Activated naive CD8-positive, alpha-beta T cell treated with anti-CD3 and anti-CD28 coated beads, Interleukin-2, amount 10 ng/mL, durations not matched to agents 7 days and 5 days (primary cell): ENCODE measurements around the gene GJC1. TPM values are rescaled to one million over a fixed set of nuclear protein-coding genes. Genes with fewer than 3 reads are reported as not detected.

Experiments used
- ATAC-seq: fragments of 150-1000 bp; cut with Tn5 transposase; one replicate; pipeline ENCODE4 v1.10.0; 2021; ENCODE audit warnings: low read depth, moderate library complexity
- POLR2A ChIA-PET: fragments of 350-600 bp; sonication (Branson Sonifier 250); formaldehyde crosslinking; loops from one replicate; lab custom pipeline; 2021; ENCODE audit warnings: antibody characterized with exemption; lab: Charles Lee
- DNase-seq: peaks from one replicate; pipeline ENCODE4 v3.0.0; 2021
- H3K27ac Mint-ChIP-seq: one replicate; pipeline ENCODE4 v1.8.0; 2022; ENCODE audit warnings: mild to moderate bottlenecking, mixed read lengths
- H3K27me3 Mint-ChIP-seq: one replicate; pipeline ENCODE4 v1.8.0; 2022; ENCODE audit warnings: mild to moderate bottlenecking, moderate library complexity, mixed read lengths
- H3K36me3 Mint-ChIP-seq: one replicate; pipeline ENCODE4 v1.8.0; 2021; ENCODE audit warnings: mild to moderate bottlenecking, mixed read lengths
- H3K4me1 Mint-ChIP-seq: one replicate; pipeline ENCODE4 v1.8.0; 2021; ENCODE audit warnings: mixed read lengths
- H3K4me3 Mint-ChIP-seq: one replicate; pipeline ENCODE4 v1.8.0; 2022; ENCODE audit warnings: mild to moderate bottlenecking, moderate library complexity, mixed read lengths
- H3K9me3 Mint-ChIP-seq: one replicate; pipeline ENCODE4 v1.8.0; 2021; ENCODE audit warnings: mixed read lengths
- total RNA-seq, 2 experiments: library from RNA; stranded (reverse); gene quantifications; one replicate each; pipeline ENCODE4 v1.2.3, GENCODE V29; 2021

The GJC1 gene
- total RNA-seq, 2 experiments from 2014 or later, result 1.0 to 1.4 TPM

- Mint-ChIP-seq H3K4me1 (no peaks in the 10 kb centered on the region), H3K4me3 (no peak overlapping the region), H3K27ac (no peak overlapping the region), H3K36me3 (peaks cover 7% of the 10 kb centered on the region), H3K9me3 (no peaks in the 10 kb centered on the region), H3K27me3 (no peaks in the 10 kb centered on the region)
- DNase-seq (no peak), ATAC-seq (no peak)
- POLR2A ChIA-PET, result no interaction called here
These were observed 32.3 kb upstream of the GJC1 start for GRCh38 chr17:44862278-44862914.

- ATAC-seq (no peak), DNase-seq (no peak)
- Mint-ChIP-seq H3K4me1 (no peaks in the 10 kb centered on the region), H3K27ac (no peak overlapping the region), H3K9me3 (no peaks in the 10 kb centered on the region), H3K36me3 (peaks cover 13% of the 10 kb centered on the region), H3K4me3 (no peak overlapping the region), H3K27me3 (no peaks in the 10 kb centered on the region)
- POLR2A ChIA-PET, result interaction anchor here (0.6 to 0.7 kb wide), 2 partner anchors 47 to 101 kb away, joined by 3 to 5 read pairs; no protein-coding TSS in a partner anchor
These were observed 29.6 kb upstream of the GJC1 start for GRCh38 chr17:44859701-44860100.

- Mint-ChIP-seq H3K36me3 (peaks cover 30% of the 10 kb centered on the region), H3K4me1 (no peaks in the 10 kb centered on the region), H3K9me3 (no peaks in the 10 kb centered on the region), H3K4me3 (no peak overlapping the region), H3K27ac (no peak overlapping the region), H3K27me3 (no peaks in the 10 kb centered on the region)
- ATAC-seq (no peak), DNase-seq (no peak)
- POLR2A ChIA-PET, result no interaction called here
These were observed 24.1 kb upstream of the GJC1 start for GRCh38 chr17:44854192-44854591.

DNA sequence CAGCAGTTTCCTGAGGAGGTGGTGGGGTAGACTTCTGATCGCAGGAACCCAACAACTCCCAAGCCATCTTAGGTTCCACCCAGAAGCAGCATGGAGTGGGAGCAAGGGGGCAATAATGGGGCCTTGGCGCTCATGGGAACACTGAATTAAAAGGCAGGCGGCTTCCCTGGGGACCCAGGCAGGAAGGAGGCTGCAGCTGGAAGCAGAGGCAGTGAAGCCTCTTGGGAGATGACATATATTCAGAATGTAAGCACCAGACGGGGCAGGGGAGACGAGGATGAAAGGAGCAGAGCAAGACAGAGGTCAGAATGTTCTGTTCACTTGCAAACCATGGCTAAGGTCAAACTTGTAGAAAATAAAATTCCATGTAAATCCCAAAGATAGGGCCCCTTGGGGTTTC lies 20.5 kb upstream of the GJC1 start:
- ATAC-seq (no peak), DNase-seq (no peak)
- H3K4me1 Mint-ChIP-seq, result no peaks in the 10 kb centered on the region
- H3K36me3 Mint-ChIP-seq, result peaks cover 23% of the 10 kb centered on the region
- no peak overlapping the region for H3K4me3 Mint-ChIP-seq
- no peak overlapping the region for H3K27ac Mint-ChIP-seq
- POLR2A ChIA-PET, result no interaction called here
- no peaks in the 10 kb centered on the region for H3K27me3 Mint-ChIP-seq
- no peaks in the 10 kb centered on the region for H3K9me3 Mint-ChIP-seq

- Mint-ChIP-seq H3K4me1 (no peaks in the 10 kb centered on the region), H3K27me3 (no peaks in the 10 kb centered on the region), H3K27ac (no peak overlapping the region), H3K36me3 (peaks cover 23% of the 10 kb centered on the region), H3K4me3 (no peak overlapping the region), H3K9me3 (no peaks in the 10 kb centered on the region)
- POLR2A ChIA-PET, result no interaction called here
- DNase-seq, result no peak
- ATAC-seq, result no peak
These were observed 19.9 kb upstream of the GJC1 start for GRCh38 chr17:44850025-44850424.

- Mint-ChIP-seq H3K27ac (no peak overlapping the region), H3K36me3 (peaks cover 16% of the 10 kb centered on the region), H3K4me1 (no peaks in the 10 kb centered on the region), H3K27me3 (no peaks in the 10 kb centered on the region), H3K4me3 (no peak overlapping the region), H3K9me3 (no peaks in the 10 kb centered on the region)
- DNase-seq, result no peak
- no peak for ATAC-seq
- POLR2A ChIA-PET, result interaction anchor here (0.6 kb wide), 1 partner anchor 13 kb away, joined by 4 read pairs; no protein-coding TSS in a partner anchor
These were observed 18.9 kb upstream of the GJC1 start for GRCh38 chr17:44848961-44849489.

- Mint-ChIP-seq H3K4me1 (no peaks in the 10 kb centered on the region), H3K9me3 (no peaks in the 10 kb centered on the region), H3K36me3 (peaks cover 11% of the 10 kb centered on the region), H3K4me3 (no peak overlapping the region), H3K27ac (no peak overlapping the region), H3K27me3 (no peaks in the 10 kb centered on the region)
- POLR2A ChIA-PET, result interaction anchor here (0.6 kb wide), 1 partner anchor 25 kb away, joined by 6 read pairs; no protein-coding TSS in a partner anchor
- DNase-seq (no peak), ATAC-seq (no peak)
These were observed 18.2 kb upstream of the GJC1 start for GRCh38 chr17:44848257-44848795.

DNA sequence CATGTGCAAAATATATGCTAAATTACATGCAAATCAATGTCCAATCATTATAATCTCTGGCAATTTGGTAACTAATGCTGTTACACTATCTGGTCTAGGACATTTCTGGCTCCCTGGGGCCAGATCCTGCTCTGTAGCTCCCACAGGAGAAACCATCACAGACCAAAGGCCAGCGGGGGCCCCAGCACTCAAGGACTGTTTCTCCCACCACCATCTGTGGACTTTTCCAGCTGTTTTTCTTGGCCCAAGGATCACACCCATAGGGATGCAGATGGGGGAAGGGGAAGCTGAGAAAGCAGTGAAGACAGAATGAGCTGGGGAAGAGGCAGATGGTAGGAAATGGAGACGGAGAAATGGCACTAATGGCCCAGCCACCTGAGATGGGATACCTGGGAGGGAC lies 17.5 kb upstream of the GJC1 start, which contains the start of gene HIGD1B:
Gene HIGD1B, plus strand, starts transcription at position 298 of the 400 bp plus-strand sequence. CDS start 270 bp downstream, outside the sequence.
- no peak within 1 kb of the TSS for H3K4me3 Mint-ChIP-seq
- H3K4me1 Mint-ChIP-seq, result no peaks in the 10 kb centered on the region
- DNase-seq, result no peak
- H3K27ac Mint-ChIP-seq, result no peak within 1 kb of the TSS
- H3K9me3 Mint-ChIP-seq, result no peaks in the 10 kb centered on the region
- peaks cover 11% of the 10 kb centered on the region for H3K36me3 Mint-ChIP-seq
- ATAC-seq, result no peak
- POLR2A ChIA-PET, result interaction anchor here (0.5 to 0.6 kb wide), 2 partner anchors 26 to 105 kb away, joined by 4 to 6 read pairs; no protein-coding TSS in a partner anchor
- H3K27me3 Mint-ChIP-seq, result no peaks in the 10 kb centered on the region

DNA sequence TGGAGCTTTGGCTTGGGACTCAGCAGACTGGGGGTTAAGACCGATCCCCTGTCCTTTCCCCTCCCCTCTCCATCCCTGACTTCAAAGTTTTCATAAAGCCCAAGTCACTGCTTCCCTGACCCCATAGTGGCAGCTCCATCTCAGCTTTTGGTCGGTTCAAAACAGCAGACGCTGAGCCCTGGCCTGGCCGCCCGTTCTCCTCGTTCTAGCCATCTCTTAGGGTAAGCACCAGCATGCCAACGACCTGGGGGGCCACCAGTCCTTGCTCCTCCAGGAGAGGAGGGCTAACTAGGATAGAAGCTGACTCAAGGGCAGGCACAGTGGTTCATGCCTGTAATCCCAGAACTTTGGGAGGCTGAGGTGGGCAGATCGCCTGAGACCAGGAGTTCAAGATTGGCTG lies 16.1 kb upstream of the GJC1 start:
- ATAC-seq (no peak), DNase-seq (no peak)
- Mint-ChIP-seq H3K36me3 (peaks cover 2% of the 10 kb centered on the region), H3K4me1 (no peaks in the 10 kb centered on the region), H3K27me3 (no peaks in the 10 kb centered on the region), H3K9me3 (no peaks in the 10 kb centered on the region), H3K4me3 (no peak overlapping the region), H3K27ac (no peak overlapping the region)
- POLR2A ChIA-PET, result no interaction called here

DNA sequence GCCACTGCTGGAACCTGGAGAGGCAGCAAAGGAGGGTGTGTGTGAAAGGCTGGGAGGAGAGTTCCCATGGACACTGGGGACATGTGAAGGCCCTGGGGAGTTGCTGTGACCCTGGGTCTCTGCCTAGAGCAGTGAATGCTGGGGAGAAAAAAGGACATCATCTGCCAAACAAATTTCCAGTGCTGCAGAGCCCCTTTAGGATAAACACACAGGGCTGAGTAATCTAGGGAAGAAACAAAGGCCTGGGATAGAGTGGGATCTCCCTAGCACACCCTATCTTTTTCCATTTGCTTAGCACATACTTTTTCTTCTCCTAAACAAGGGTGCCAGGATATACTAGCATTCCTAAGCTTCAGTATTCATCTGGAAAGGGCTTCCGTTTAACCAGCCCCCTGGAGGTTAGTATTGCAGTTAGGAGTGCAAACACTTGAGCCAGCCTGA lies 14.3 kb upstream of the GJC1 start:
- POLR2A ChIA-PET, result interaction anchor here (0.5 to 1.1 kb wide), 2 partner anchors 69 to 257 kb away, joined by 3 to 5 read pairs; no protein-coding TSS in a partner anchor
- no peak overlapping the region for H3K27ac Mint-ChIP-seq
- H3K4me1 Mint-ChIP-seq, result no peaks in the 10 kb centered on the region
- DNase-seq (no peak), ATAC-seq (no peak)
- no peaks in the 10 kb centered on the region for H3K9me3 Mint-ChIP-seq
- no peaks in the 10 kb centered on the region for H3K36me3 Mint-ChIP-seq
- H3K4me3 Mint-ChIP-seq, result no peak overlapping the region
- H3K27me3 Mint-ChIP-seq, result no peaks in the 10 kb centered on the region

DNA sequence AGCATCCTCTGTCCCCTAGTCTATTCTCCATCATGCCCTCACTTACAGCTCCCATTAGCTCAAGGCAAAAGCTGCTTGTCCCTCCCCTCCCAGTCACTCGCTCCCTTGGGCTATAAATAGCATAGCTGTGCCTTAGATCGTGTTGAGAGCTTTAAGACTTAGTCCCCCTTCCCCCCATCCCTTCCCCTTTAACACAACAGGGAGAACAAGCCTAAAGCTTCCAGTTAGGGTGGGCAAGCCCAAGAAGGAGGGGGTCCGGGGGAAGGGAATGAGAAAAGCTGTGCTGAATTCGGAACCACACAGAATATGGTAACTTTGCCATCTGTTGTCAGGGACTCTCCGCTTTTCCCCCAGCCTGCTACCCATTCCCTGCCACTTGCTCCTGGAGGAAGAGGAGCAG lies 12.7 kb upstream of the GJC1 start:
- no peak overlapping the region for H3K4me3 Mint-ChIP-seq
- POLR2A ChIA-PET, result no interaction called here
- H3K27me3 Mint-ChIP-seq, result no peaks in the 10 kb centered on the region
- H3K9me3 Mint-ChIP-seq, result no peaks in the 10 kb centered on the region
- no peak overlapping the region for H3K27ac Mint-ChIP-seq
- DNase-seq (no peak), ATAC-seq (no peak)
- no peaks in the 10 kb centered on the region for H3K36me3 Mint-ChIP-seq
- no peaks in the 10 kb centered on the region for H3K4me1 Mint-ChIP-seq

- ATAC-seq (no peak), DNase-seq (no peak)
These were observed 10.8 kb upstream of the GJC1 start for GRCh38 chr17:44840936-44841335.

GRCh38 chr17:44840274-44840673 lies 10.2 kb upstream of the GJC1 start:
- ATAC-seq, result peak; percentile 36
- POLR2A ChIA-PET, result interaction anchor here (0.6 kb wide), 1 partner anchor 22 kb away, joined by 3 read pairs; no protein-coding TSS in a partner anchor

More at GRCh38 chr17:44840936-44841335, 10.8 kb upstream of the GJC1 start:
- Mint-ChIP-seq H3K27ac (no peak overlapping the region), H3K36me3 (no peaks in the 10 kb centered on the region), H3K27me3 (no peaks in the 10 kb centered on the region), H3K4me3 (no peak overlapping the region), H3K9me3 (no peaks in the 10 kb centered on the region), H3K4me1 (no peaks in the 10 kb centered on the region)
- POLR2A ChIA-PET, result interaction anchor here (0.6 kb wide), 1 partner anchor 129 kb away, joined by 8 read pairs; no protein-coding TSS in a partner anchor

More at GRCh38 chr17:44840274-44840673, 10.2 kb upstream of the GJC1 start:
- no peaks in the 10 kb centered on the region for H3K9me3 Mint-ChIP-seq
- H3K4me1 Mint-ChIP-seq, result no peaks in the 10 kb centered on the region
- H3K27ac Mint-ChIP-seq, result no peak overlapping the region
- DNase-seq, result no peak
- no peaks in the 10 kb centered on the region for H3K36me3 Mint-ChIP-seq
- H3K4me3 Mint-ChIP-seq, result no peak overlapping the region
- peaks cover 2% of the 10 kb centered on the region for H3K27me3 Mint-ChIP-seq
